Esophagus squamous epithelium (tissue), 4 donors: Measurements from ENCODE around the gene HMCN1.

ENCODE experiments used
- CTCF ChIP-seq, 6 experiments: fragments of 450-650 bp in 4 of 6; fragments of 200-600 bp in 2 of 6; sonication (generic) in 2 of 6; IDR thresholded peaks; one replicate each; pipeline ENCODE4 v1.5.1; 2016 to 2019; ENCODE audit warnings: antibody characterized with exemption in 6 of 6, mild to moderate bottlenecking in 4 of 6, moderate library complexity in 4 of 6
- POLR2A ChIP-seq, 4 donors: fragments of 450-650 bp; IDR thresholded peaks; one replicate each; pipeline ENCODE4 v1.6.1; 2017; ENCODE audit warnings: antibody characterized with exemption in 4 of 4, mild to moderate bottlenecking in 4 of 4, moderate library complexity in 3 of 4

- TF ChIP-seq POLR2A (IDR thresholded peaks at IDR 0.05) = no peak
- no peak for TF ChIP-seq CTCF (IDR thresholded peaks at IDR 0.05)
These were observed 355.7 kb downstream of the HMCN1 start for GRCh38 chr1:186089940-186090339.
